M059J (cell line): ENCODE data around the gene CLIC4. TPM values are rescaled to one million over a fixed set of nuclear protein-coding genes. Genes with fewer than 3 reads are reported as not detected.
"Not testable (repeated sequence)": the region's sequence is repeated elsewhere in the genome, so short reads cannot be mapped to it uniquely, and the experiment has no call there.

Experiments used
- DNase-seq: peaks from one replicate; pipeline ENCODE4 v3.0.0-alpha.2; 2012; ENCODE audit warnings: low read depth
- total RNA-seq: library from RNA; depleted of rRNA; stranded (reverse); fragments of >200 nt; shearing (Covaris generic); gene quantifications from 2 replicates; pipeline ENCODE4 v1.2.3, GENCODE V29; 2014; rRNA removed

CLIC4 gene
- 612 and 621 TPM in 2 replicates for total RNA-seq

DNA sequence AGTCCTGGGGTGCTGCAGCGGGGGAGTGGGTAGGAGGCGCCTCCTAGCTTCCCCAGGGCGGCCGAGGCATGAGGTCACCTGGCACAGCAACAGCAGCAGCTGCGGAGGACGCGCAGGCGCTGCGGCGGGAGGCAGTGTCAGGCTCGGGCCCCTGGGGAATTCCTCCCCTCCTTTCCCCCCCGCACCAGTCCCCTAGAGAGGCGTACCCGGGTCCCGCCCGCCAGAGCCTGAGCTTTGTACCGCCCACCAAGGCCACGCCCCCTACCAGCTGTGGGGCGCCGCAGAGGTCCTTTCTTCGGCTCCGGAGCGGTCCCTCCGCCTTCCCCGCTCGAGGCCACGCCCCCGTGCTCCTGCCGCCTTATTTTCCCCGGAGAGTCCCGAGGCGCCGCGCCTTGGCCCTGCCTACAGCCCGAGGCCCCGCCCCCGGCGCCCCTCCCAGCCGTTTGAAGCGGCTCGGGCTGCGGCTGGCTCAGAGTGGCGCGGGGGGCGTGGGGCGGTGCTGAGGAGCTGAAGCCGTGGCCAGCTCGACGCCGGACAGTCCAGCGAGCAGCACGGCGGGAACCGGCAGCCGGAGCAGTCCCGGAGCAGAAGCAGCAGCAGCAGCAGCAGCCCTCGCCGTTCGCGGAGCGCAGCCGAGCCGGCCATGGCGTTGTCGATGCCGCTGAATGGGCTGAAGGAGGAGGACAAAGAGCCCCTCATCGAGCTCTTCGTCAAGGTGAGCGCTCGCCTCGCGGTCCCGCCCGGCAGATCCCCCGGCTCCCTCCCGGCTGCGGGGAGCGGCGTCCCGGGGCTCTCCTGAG lies at the start of gene CLIC4:
Gene CLIC4, plus strand, starts transcription at position 537 of the 800 bp plus-strand sequence. Its CDS starts 107 bp downstream, at position 644.
- peak; percentile 99 for DNase-seq

DNA sequence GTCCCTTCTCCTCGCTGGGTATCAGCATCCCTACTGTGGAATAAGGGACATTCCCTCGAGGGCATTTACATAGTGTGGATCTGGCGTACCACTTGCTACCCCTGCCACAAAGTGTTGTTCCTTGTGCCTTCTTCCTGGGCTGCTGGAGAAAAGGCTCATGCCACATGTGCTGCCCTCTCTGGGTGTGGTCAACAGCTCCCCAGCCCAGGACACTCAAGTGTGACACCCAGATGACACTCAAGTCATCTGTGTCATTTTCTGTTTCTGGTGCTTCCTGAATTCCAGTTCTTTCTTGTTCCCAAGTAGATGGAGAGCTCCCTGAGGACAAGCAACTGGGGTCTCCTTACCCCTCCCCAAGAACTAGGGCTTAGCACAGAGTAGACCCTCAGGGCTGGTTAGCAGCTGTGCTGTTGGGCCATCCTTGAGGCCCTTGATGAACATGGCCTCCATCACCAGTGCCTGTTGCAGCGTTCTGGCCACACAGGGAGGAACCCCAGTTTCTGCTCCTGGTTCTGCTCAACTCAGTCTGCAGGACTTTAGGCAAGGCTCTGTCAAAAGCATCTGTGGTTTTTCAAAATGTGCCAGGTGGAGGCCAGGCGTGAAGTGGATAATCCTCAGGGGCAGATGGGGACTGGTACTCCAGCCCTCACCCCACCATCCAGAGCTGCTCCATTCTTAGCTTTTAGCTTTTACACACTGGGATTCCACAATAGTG lies 49.0 kb upstream of the CLIC4 start:
- DNase-seq, result no peak

DNA sequence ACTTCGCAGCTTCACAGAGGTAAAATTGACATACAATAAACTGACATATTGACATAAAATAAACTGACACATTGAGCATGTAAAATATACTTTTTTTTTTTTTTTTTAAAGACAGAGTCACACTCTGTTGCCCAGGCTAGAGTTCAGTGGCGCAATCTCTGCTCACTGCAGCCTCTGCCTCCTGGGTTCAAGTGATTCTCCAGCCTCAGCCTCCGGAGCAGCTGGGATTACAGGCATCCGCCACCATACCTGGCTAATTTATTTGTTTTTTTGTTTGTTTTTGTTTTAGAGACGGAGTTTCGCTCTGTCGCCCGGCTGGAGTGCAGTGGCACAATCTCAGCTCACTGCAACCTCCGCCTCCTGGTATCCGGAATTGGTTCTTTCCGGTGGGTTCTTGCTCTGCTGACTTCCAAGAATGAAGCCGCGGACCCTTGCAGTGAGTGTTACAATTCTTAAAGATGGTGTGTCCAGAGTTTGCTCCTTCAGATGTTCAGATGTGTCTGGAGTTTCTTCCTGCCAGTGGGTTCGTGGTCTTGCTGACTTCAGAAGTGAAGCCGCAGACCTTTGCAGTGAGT lies 48.4 kb upstream of the CLIC4 start:
- DNase-seq, result no peak

DNA sequence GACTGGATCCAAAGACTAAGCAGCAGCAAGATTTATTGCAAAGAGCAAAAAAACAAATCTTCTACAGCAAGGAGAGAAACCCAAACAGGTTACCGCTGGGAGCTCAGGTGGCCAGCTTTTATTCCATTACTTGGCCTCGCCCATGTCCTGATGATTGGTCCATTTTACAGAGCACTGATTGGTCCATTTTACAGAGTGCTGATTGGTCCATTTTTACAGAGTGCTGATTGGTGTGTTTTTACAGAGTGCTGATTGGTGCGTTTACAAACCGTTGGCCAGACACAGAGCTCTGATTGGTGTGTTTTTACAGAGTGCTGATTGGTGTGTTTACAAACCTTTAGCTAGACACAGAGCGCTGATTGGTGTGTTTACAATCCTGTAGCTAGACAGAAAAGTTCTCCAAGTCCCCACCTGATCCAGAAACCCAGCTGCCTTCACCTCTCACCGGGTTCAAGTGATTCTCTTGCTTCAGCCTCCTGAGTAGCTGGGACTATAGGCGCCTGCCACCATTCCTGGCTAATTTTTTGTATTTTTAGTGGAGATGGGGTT lies 47.7 kb upstream of the CLIC4 start:
- not testable (repeated sequence) for DNase-seq

DNA sequence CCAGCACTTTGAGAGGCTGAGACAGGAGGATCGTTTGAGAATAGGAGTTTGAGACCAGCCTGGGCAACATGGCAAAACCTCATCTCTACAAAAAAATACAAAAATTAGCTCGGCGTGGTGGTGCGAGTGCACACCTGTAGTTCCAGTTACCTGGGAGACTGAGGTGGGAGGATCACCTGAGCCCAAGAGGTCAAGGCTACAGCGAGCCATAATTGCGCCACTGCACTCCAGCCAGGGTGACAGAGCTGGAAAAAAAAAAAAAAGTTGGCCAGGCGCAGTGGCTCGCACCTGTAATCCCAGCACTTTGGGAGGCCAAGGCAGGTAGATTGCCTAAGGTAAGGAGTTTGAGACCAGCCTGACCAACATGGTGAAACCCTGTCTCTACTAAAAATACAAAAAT lies 46.9 kb upstream of the CLIC4 start:
- not testable (repeated sequence) for DNase-seq

DNA sequence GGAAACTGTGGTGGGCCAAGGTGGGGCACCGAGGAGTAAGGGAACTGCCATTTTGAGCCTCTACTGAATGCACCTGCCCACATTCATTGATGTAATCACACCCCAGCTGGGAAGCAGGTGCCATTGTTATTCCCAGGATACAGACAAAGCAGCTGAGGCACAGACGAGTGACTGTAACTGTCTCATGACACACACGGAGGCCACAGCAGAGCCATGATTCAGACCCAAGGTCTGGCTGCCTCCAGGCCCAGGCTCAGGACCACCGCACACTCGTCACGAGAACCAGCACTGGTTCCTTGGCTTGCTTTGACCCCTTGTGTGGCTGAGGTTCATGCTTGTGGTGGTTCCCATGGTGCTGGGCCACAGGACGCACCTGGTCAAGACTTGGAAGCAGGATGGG lies 45.6 kb upstream of the CLIC4 start:
- peak; percentile 65 for DNase-seq

DNA sequence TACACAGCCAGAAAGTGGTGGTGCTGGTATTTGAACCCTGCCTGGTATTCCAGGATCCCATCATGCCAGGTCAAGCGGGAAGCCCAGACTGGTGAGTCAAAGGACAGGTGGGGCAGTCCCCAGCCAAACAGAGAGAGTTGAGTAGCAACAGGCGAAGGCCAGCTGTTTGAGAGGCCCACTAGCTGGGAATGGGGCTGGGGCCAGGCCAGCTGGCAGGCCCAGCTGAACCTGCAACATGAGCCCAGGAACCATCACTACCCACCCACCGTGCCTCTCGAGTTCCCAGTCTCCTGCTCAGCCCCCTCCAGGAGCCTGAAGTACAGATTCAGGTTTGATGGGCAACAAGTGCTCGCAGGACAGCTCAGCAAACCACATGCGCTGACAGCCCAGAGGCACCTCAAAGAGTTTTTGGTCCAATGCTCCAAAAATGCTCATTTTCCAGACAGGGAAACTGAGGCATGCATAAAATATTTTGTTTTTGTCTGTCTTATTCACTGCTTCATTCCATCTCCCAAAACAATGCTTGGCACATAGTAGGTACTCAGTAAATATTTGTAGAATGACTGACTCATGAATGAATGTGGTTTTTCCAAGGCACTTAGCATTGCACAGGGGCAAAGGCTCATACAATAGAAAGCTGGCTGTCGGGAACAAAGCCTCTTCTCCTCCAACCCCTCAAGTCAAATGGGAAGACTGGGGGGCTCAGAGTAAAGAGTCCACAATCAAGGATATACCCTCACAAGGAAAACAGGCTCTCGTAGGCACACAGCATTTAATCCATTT lies 42.5 kb upstream of the CLIC4 start:
- DNase-seq, result peak; percentile 95

DNA sequence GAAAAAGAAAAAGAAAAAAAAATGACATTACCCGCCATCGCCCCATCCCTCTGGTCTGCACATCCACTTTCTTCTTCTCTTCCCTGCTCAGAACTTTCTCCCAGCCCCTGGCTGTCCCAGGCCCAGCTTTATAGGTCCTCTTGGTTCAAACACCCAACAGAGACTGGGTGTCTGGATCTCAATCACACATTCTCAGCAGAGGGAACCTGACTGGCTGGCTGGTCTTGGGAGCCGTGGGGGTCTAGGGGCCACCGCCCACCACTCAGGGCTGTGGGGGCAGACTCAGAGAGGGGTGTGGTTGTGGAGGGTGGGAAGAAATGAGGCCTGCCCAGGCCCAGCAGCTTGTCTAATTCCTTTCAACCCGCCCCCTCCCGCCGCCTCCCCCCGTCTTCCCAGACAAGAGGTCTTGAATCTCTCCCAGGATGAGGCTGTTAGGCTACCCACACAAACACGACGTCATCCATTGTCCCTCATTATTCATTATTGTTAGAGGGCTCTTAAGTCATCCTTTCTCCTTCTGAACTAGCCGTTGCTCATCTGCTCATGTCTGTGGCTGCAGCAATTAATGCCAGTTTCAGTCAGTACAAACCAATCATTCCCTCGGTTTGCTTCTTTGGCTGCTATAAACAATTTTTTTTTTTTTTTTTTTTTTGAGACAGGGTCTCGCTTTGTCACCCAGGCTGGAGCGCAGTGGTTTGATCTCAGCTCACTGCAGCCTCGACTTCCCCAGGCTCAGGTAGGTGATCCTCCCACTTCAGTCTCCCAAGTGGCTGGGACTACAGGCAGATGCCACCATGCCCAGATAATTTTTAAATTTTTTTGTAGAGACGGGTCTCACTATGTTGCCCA lies 40.6 kb upstream of the CLIC4 start:
- peak; percentile 97 for DNase-seq

DNA sequence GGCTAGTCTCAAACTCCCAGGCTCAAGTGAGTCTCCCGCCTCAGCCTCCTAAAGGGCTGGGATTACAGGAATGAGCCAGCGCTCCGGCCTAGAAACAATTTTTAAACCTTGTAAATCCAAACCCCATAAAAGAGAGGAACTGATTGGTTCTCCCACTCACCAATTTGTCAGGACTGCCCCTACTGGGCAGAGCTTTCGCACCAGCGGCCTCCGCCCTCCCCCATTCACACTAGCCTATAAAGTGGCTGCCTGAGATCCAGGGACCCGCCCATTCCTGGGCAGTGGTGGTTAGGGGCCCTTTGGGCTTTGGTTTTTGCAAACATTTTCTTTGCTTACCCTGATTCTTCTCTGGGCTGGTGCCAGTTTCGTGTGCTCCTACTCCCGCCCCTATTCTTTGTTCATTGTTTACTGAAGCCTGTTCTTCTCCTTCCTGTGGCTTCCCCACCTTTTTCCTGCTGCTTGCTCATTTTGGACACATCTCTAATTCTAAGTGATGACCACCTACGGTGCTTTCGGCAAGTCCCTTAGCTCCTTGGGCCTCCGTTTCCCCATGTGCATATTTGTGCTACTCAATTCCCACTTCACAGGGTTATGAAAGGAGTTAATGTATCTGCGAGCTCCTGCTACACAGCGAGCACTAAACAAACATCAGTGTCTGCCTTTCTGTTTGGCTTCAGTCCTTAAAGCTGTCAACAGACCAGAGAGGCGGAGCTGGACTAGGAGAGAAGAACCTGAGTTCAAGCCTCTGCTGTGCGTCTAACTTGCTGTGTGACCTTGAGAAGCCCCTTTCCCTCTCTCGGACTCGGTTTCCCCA lies 39.8 kb upstream of the CLIC4 start:
- DNase-seq, result peak; percentile 99

DNA sequence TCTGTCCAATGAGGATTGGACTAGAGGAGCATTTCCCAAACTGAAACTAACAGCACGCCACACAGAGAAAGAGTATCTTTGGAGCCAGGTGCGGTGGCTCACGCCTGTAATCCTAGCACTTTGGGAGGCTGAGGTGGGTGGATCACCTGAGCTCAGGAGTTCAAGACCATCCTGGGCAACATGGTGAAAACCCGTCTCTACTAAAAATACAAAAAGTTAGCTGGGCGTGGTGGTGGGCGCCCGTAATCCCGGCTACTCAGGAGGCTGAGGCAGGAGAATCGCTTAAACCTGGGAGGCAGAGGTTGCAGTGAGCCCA lies 39.2 kb upstream of the CLIC4 start:
- DNase-seq, result not testable (repeated sequence)

DNA sequence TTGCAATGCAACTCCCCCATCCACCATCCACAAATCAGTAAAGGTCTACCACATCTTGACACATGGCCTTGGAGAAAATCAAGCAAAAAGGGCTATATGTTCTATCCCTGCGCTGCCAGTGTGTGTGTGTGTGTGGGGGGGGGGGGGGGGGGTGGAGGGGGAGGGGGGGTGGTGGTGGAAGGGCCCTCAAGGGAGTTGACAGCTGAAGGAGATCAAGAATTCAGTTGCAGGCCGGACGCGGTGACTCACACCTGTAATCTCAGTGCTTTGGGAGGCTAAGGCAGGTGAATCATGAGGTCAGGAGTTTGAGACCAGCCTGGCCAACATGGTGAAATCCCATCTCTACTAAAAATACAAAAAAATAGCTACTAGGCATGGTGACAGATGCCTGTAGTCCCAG lies 37.6 kb upstream of the CLIC4 start:
- peak; percentile 92 for DNase-seq

DNA sequence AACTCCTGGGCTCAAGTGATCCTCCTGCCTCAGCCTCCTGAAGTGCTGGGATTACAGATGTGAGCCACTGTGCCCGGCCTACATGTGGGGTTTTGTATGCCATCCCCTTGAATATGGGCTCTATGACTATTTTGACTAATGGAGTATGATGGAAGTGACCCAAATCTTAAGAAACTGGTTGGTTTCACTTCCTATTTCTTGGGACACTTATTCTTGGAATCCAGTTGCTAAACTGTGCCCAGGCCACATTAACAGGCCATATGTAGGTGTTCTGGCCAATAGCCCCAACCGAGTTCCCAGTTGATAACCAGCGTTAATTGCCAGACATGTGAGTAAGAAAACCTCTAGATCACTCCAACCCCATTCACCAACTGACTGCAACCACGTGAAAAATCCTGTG lies 36.3 kb upstream of the CLIC4 start:
- DNase-seq, result peak; percentile 38

DNA sequence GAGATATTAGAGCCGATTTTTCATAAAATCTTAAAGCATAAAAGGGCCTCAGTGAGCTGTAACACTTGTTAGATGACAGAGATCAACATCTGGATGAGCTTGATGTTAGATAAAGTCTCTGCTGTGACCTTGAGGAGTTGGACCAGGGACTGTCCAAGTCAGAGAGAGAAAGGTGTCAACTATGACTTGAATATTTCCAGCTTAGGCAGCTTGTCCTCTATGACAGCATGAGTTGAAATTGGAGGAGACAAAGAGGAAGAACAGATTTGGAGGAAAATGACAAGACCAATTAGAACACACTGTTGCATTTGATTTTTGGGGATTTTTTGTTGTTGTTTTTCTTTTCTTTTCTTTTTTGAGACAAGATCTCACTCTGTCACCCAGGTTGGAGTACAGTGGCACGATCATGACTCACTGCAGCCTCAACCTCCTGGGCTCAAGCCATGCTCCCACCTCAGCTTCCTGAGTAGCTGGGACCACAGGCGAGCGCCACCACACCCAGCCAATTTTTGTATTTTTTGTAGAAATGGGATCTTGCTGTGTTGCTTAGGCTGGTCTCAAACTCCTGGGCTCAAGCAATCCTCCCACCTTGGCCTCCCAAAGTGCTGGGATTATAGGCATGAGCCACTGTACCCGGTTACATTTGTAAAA lies 35.3 kb upstream of the CLIC4 start:
- DNase-seq, result peak; percentile 63

DNA sequence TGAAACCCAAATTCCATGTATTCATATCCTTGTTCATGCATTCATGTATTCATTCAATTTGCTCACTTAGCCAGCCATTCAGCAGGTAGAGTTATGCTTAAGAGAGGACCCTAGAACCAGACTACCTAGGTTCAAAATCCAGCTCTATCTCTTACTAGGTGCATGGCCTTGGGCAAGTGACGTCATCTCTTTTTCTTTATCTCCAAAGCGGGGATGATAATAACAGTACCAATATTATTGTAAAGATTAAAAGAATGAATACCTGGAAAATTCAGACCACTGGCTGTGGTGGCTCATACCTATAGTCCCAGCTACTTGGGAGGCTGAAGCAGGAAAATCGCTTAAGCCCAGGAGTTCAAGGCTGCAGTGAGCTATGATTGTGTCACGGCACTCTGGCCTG lies 33.9 kb upstream of the CLIC4 start:
- no peak for DNase-seq

DNA sequence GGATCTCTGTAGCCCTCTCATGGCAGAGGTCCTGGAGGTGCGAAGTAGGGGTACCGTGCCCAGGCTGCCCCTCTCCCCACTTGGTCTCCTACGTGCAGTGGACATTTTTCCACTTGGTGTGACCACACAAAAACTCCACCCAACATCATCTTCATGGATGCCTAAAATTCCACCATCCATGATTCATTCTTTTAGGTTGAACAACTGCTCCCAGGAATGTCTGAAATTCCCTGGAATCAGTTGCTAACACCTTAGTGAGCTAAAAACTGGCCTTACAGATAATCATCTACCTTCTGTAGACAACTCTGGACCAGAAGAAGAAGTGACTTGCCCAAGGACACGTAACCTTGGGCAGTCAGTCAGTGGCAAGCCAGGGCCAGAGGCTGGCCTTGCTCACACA lies 32.1 kb upstream of the CLIC4 start:
- peak; percentile 75 for DNase-seq

DNA sequence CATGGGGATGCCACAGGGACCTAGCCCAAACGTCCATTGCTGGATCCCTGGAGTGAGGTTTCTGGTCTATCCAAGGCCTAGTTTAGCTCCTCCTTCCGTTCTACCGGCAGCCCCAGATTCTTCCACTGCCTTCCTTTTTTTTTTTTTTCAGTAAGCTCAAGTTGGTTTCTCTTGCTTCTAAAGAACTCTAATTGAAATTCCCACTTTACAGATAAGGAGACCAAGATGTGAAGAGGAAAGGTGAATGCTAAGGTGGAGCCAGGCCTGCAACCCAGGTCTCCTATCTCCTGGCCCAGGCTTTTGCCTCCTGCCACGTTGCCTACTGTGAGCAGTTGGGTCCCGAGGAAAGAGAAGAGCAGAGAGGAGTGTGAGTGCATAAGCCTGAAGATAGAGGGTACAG lies 31.5 kb upstream of the CLIC4 start:
- no peak for DNase-seq

DNA sequence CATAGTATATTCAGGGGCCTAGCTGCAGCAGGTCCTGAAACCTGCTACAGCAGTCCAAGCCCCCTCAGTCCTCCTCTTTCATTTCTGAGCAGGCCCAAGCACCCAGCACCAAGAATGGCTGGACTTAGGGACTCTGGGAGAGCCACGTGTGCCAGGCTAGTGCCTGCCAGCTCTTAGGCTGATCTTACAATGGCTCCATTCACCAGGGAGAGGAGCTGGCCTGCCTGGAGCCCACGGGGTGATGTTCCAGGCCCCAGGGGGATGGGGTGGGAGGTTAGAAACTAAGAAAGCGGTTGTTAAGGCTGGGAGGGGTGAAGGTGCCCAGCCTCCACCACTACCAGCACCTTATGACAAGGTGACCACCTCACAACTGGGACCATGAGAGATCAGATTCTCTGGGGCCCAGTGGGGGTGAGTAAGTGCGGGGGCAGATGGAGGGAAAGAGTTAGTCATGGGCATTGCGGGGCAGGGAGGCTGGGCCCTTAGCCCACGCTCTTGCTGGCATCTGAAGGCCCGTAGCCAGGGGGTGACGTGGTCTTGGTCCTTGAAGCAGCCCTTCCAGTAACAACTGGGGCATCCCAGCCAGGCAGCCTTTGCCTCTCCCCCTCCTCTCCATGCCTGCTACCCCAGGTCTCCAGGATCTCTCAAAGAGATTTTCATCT lies 30.3 kb upstream of the CLIC4 start:
- peak; percentile 93 for DNase-seq

DNA sequence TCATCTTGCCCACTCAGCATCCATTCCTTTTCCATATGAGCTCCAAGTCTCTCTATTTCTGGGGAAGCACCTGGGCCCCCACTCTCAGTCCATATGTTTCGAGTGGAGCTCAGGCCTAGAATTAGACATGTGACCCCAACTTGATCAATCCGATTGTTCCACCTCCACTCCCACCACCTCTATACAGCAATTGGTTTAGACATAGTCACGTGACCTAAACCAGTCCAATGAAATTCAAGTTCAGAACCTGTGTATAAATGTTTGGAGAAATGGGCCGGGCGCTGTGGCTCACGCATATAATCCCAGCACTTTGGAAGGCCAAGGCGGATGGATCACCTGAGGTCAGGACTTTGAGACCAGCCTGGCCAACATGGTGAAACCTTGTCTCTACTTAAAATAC lies 29.6 kb upstream of the CLIC4 start:
- no peak for DNase-seq
